Fibroblast of skin of right quadriceps (primary cell): ENCODE measurements around the gene GALNTL6.
"Not testable (repeated sequence)": the region's sequence is repeated elsewhere in the genome, so short reads cannot be mapped to it uniquely, and the experiment has no call there.

Experiments
- DNase-seq: peaks from one replicate; pipeline ENCODE4 v3.0.0-alpha.2; 2013

Gene GALNTL6

DNA sequence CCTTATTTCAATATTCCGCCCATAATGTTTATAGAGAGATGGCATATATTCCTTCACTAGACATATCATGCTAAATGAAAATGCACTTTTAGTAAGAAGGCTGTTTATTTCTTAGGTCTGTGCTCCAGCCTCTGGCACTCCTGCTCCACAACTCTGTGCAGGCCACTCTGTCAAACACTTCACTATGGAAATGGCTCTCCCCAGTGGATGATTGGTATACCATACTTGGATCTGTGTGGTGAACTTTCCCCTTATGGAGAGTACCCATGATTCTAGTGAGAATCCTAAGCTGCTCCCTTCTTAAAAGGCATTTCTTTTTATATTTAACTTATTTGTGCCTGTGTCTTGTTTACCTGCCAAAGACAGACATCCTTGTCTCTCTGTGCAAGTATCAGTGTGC lies 875.3 kb downstream of the GALNTL6 start:
- DNase-seq, result no peak

GRCh38 chr4:172691552-172691951 lies 878.3 kb downstream of the GALNTL6 start:
- DNase-seq, result no peak

GRCh38 chr4:172692701-172693100 lies 879.5 kb downstream of the GALNTL6 start:
- DNase-seq, result no peak

- DNase-seq, result no peak
These were observed 885.1 kb downstream of the GALNTL6 start for GRCh38 chr4:172698256-172698655.

DNA sequence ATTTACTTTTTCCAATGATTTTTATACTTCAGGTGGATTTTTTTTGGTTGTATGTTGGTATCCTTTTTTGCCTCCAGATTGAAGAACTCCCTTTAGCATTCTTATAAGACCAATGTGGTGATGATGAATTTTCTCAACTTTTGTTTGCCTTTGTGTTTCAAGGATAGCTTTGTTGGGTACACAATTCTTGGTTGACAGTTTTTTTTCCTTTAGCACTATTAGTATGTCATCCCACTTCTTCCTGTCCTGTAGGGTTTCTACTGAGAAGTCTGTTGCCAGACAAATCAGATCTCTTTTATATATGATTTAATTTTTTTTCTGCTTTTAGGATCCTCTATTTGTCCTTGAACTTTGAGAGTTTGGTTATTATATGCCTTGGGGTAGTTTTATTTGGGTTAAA lies 892.4 kb downstream of the GALNTL6 start:
- DNase-seq, result no peak

- DNase-seq, result no peak
These were observed 892.8 kb downstream of the GALNTL6 start for GRCh38 chr4:172706000-172706399.

GRCh38 chr4:172707622-172708021 lies 894.4 kb downstream of the GALNTL6 start:
- DNase-seq, result no peak

- DNase-seq, result no peak
These were observed 895.0 kb downstream of the GALNTL6 start for GRCh38 chr4:172708184-172708583.

DNA sequence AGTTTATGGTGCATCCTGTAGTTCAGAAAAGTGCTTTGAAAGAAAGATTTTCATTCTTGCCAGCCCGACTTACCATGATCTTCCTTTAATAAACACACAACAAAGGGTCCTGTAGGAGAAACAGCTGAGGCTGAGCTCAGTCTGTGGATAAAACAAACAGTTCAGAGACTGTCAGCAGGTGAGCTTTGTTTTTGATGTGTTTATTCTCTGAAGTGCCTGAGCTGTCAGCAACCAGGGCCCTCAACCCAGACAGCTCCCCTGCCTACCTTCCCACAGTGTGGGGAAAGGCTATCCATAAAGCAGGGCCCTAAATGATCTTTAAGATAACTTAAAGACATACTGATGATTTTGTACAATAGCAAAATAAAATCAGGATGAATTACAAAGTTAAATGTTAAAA lies 896.2 kb downstream of the GALNTL6 start:
- DNase-seq, result no peak

GRCh38 chr4:172716291-172716690 lies 903.1 kb downstream of the GALNTL6 start:
- no peak for DNase-seq

- DNase-seq, result no peak
These were observed 908.5 kb downstream of the GALNTL6 start for GRCh38 chr4:172721659-172722058.

- peak; percentile 63 for DNase-seq
These were observed 912.4 kb downstream of the GALNTL6 start for GRCh38 chr4:172725581-172725980.

- peak; percentile 37 for DNase-seq
These were observed 912.8 kb downstream of the GALNTL6 start for GRCh38 chr4:172726001-172726423.

DNA sequence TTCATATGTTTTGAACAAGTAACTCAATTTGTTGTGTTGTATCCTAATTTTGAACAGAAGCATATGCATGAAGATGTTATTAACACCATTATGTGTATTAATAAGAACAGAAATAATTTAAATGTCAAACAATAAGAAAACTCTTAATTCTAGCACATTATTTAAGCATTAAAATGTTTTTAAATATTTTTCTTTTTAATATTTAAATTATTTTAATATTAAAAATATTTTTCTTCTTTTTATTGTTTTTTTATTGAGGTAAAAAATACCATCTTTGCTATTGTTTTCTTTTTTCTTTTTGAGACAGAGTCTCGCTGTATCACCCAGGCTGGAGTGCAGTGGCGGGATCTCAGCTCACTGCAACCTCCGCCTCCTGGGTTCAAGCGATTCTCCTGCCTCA lies 914.4 kb downstream of the GALNTL6 start:
- DNase-seq, result no peak

DNA sequence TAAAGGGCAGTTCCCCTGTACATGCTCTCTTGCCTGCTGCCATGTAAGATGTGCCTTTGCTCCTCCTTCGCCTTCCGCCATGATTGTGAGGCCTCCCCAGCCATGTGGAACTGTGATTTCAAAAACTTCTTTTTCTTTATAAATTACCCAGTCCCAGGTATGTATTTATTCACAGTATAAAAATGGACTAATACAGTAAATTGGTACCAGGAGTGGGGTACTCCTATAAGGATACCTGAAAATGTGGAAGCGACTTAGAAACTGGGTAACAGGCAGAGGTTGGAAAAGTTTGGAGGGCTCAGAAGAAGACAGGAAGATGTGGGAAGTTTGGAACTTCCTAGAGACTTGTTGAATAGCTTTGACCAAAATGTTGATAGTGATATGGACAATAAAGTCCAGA lies 920.4 kb downstream of the GALNTL6 start:
- not testable (repeated sequence) for DNase-seq

DNA sequence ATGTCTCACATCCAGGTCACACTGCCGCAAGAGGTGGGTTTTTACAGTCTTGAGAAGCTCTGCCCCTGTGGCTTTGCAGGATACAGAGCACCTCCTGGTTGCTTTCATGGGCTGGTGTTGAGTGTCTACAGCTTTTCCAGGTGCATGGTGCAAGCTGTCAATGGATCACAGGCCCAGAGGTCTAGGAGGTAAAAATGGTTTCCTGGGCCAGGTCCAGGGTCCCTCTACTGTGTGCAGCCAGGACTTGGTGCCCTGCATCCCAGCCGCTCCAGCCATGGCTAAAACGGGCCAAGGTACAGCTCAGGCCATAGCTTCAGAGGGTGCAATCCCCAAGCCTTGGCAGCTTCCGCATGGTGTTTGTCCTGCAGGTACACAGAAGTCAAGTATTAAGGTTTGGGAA lies 921.4 kb downstream of the GALNTL6 start:
- no peak for DNase-seq

- DNase-seq, result no peak
These were observed 922.8 kb downstream of the GALNTL6 start for GRCh38 chr4:172736046-172736445.

DNA sequence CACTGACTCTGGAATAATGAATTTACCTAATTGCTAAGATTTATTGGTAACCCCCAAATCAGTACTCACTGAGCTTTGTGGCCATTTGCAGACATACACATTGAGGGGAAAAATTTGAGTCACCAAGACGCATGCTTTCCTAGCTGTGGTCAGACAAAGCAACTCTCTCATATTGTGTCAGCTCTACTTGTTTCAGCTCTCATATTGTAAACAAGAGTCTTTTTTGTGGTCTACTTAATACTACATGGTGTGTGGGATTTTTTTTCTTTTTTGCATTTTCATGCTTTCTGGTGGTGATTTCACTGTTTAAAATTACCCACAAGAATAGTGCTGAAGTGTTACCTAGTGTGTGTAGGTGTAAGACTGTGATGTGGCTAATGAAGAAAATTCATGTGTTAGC lies 927.2 kb downstream of the GALNTL6 start:
- DNase-seq, result no peak

GRCh38 chr4:172750910-172751309 lies 937.7 kb downstream of the GALNTL6 start:
- no peak for DNase-seq

DNA sequence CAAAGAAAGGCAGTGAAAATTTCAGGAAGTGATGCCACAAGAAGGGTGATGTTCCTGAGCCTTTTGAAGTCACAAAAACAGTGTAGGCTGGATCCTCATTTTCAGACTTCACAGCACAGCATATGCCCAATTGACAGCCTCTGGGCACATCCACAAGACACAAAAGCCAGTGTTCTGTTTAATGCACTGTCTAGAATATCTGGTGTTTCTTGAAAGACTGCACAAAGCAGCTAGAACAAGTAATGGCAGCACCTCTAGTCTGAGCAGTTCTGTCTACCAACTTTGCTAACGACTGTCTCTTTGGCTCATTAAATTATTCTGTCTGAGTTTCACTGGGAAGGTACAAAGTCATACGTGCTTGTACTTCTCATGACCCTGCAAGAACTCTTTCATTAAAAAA lies 938.3 kb downstream of the GALNTL6 start:
- no peak for DNase-seq

GRCh38 chr4:172758586-172759340 lies 945.6 kb downstream of the GALNTL6 start:
- DNase-seq, result peak; percentile 84

DNA sequence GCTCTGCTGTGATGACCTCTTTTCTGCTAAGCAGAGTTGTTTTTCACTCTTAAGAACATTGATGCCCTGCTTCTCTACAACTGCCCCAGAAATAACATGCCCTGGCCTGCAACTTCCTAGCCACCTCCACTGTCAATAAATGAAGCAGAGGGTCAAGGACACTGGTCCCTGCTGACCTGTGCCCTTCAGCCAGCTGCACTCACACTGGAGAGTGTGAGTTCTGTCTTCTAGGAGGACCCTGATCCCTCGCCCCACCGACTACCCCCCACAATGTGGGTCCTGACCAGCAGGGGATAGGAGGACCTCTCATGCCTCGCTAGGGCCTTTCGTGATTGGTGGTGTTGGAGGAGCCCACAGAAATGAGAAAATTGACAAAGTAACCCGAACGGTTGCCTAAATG lies 947.3 kb downstream of the GALNTL6 start:
- DNase-seq, result no peak

GRCh38 chr4:172762895-172763294 lies 949.7 kb downstream of the GALNTL6 start:
- no peak for DNase-seq

DNA sequence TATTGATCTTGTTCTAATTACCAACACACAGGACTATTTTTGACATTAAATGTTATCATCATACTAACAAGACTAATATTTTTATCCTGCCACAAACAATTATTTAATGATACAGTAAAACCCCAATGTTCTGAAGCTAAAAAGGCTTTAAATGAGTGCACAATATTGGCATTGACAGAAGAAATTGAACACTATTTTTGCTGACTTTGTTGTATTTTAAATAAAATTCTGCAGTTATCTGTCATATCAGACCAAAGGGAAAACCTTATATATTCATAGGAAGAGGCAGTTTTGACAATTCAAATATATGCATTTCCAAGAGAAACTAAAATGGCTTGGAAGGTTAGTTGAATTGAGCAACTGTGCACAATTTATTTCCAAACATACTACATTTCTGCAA lies 957.6 kb downstream of the GALNTL6 start:
- DNase-seq, result no peak

DNA sequence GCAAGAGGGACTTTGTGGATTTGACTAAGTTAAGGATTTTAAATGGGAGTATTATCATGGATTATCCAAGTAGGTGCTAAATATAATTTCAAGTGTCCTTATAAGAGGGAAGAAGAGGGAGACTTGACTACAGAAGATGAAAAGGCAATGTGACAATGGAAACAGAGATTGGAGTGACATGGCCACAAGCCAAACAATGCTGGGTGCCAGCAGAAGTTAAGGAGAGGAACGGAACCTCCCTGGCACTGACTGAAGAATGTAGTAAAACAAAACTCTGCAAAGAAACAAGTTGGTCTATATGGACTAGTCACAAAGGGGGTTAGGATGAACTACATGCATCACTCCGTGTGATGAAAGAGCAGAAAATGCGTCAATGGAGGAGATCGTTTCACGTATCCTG lies 959.6 kb downstream of the GALNTL6 start:
- DNase-seq, result no peak
